HG03575 (cell line): ENCODE data around the gene FSTL3.
"Not testable (repeated sequence)": the region's sequence is repeated elsewhere in the genome, so short reads cannot be mapped to it uniquely, and the experiment has no call there.

Experiments
- ATAC-seq: cut with Tn5 transposase; IDR thresholded peaks from one replicate; pipeline ENCODE4 v1.9.1; 2021; ENCODE audit not compliant: unreplicated experiment, insufficient number of reproducible peaks, low FRiP score; ENCODE audit errors: extremely low read depth

The FSTL3 gene

GRCh38 chr19:676339-677105 is at the start of gene FSTL3:
TSS of gene FSTL3 (plus strand) at chr19:676392. CDS start at chr19:676424, 32 bp downstream.
- ATAC-seq = no peak

GRCh38 chr19:626566-626965 is 49.6 kb upstream of the FSTL3 start:
- ATAC-seq = not testable (repeated sequence)

GRCh38 chr19:628168-628567 is 48.0 kb upstream of the FSTL3 start:
- ATAC-seq = no peak

- ATAC-seq = not testable (repeated sequence)
These were observed 46.7 kb upstream of the FSTL3 start for GRCh38 chr19:629515-629914.

GRCh38 chr19:629961-630714 is 46.1 kb upstream of the FSTL3 start:
- ATAC-seq = no peak

GRCh38 chr19:632579-633067 is 43.6 kb upstream of the FSTL3 start:
- no peak for ATAC-seq

- no peak for ATAC-seq
These were observed 43.0 kb upstream of the FSTL3 start, which contains the start of gene POLRMT for GRCh38 chr19:633068-633785. TSS of gene POLRMT (minus strand) at chr19:633537. CDS start at chr19:633512, 25 bp downstream.

- no peak for ATAC-seq
These were observed 42.2 kb upstream of the FSTL3 start for GRCh38 chr19:633786-634639.

- no peak for ATAC-seq
These were observed 41.1 kb upstream of the FSTL3 start for GRCh38 chr19:634975-635652.

- no peak for ATAC-seq
These were observed 37.3 kb upstream of the FSTL3 start for GRCh38 chr19:638906-639252.

- ATAC-seq = no peak
These were observed 36.7 kb upstream of the FSTL3 start, which contains the start of gene FGF22 for GRCh38 chr19:639253-640160. TSS of gene FGF22 (plus strand) at chr19:639879. CDS start at chr19:639926, 47 bp downstream.

GRCh38 chr19:640161-640558 is 36.0 kb upstream of the FSTL3 start:
- ATAC-seq = no peak

- no peak for ATAC-seq
These were observed 35.5 kb upstream of the FSTL3 start for GRCh38 chr19:640606-641189.

GRCh38 chr19:641702-642101 is 34.5 kb upstream of the FSTL3 start:
- ATAC-seq = no peak

GRCh38 chr19:642767-643727 is 33.1 kb upstream of the FSTL3 start:
- ATAC-seq = no peak

- no peak for ATAC-seq
These were observed 32.5 kb upstream of the FSTL3 start for GRCh38 chr19:643736-644135.
